T-helper 1 cell treated with Interleukin-12 subunit alpha and Interleukin-12 subunit beta and Interleukin-4 antibody, amounts not matched to agents 30 ng/mL and 1 ng/mL, for 36 hours (primary cell): ENCODE measurements around the gene ADAMTSL3. TPM values are rescaled to one million over a fixed set of nuclear protein-coding genes. Genes with fewer than 3 reads are reported as not detected.
"Not testable (repeated sequence)": the region's sequence is repeated elsewhere in the genome, so short reads cannot be mapped to it uniquely, and the experiment has no call there.

ENCODE experiments used
- intact Hi-C: fragments of 100-400 bp; cut with micrococcal nuclease; formaldehyde crosslinking; loops from one replicate; pipeline ENCODE4 v1.15.1; 2024
- total RNA-seq: library from RNA; stranded (reverse); gene quantifications from 2 replicates; pipeline ENCODE4 v1.2.3, GENCODE V29; 2022

The ADAMTSL3 gene
- total RNA-seq, 1 donor from 2014 or later: not detected

- intact Hi-C loops: no loop called here
These were observed 91.8 kb downstream of the ADAMTSL3 start for GRCh38 chr15:83745771-83746170.

- intact Hi-C loops: no loop called here
These were observed 92.3 kb downstream of the ADAMTSL3 start for GRCh38 chr15:83746231-83746630.

- intact Hi-C loops: no loop called here
These were observed 93.3 kb downstream of the ADAMTSL3 start for GRCh38 chr15:83747050-83747717.

- intact Hi-C loops: no loop called here
These were observed 93.8 kb downstream of the ADAMTSL3 start for GRCh38 chr15:83747718-83748110.

- intact Hi-C loops: no loop called here
These were observed 100.1 kb downstream of the ADAMTSL3 start for GRCh38 chr15:83753872-83754493.

GRCh38 chr15:83757291-83757690 is 103.4 kb downstream of the ADAMTSL3 start:
- intact Hi-C loops: not testable (repeated sequence)

- intact Hi-C loops: no loop called here
These were observed 108.4 kb downstream of the ADAMTSL3 start for GRCh38 chr15:83762367-83762766.

- intact Hi-C loops: no loop called here
These were observed 110.4 kb downstream of the ADAMTSL3 start for GRCh38 chr15:83764201-83764838.

- intact Hi-C loops: no loop called here
These were observed 112.4 kb downstream of the ADAMTSL3 start for GRCh38 chr15:83766339-83766738.

- intact Hi-C loops: no loop called here
These were observed 113.8 kb downstream of the ADAMTSL3 start for GRCh38 chr15:83767741-83768140.

GRCh38 chr15:83769411-83769999 is 115.6 kb downstream of the ADAMTSL3 start:
- intact Hi-C loops: no loop called here

- intact Hi-C loops: no loop called here
These were observed 121.8 kb downstream of the ADAMTSL3 start for GRCh38 chr15:83775738-83776137.

GRCh38 chr15:83776986-83777385 is 123.1 kb downstream of the ADAMTSL3 start:
- intact Hi-C loops: no loop called here

GRCh38 chr15:83783227-83783626 is 129.3 kb downstream of the ADAMTSL3 start:
- intact Hi-C loops: no loop called here

GRCh38 chr15:83784975-83785374 is 131.1 kb downstream of the ADAMTSL3 start:
- intact Hi-C loops: no loop called here

- intact Hi-C loops: no loop called here
These were observed 132.4 kb downstream of the ADAMTSL3 start for GRCh38 chr15:83786336-83786735.

GRCh38 chr15:83793069-83793468 is 139.1 kb downstream of the ADAMTSL3 start:
- intact Hi-C loops: no loop called here

- intact Hi-C loops: no loop called here
These were observed 140.3 kb downstream of the ADAMTSL3 start for GRCh38 chr15:83794209-83794608.

GRCh38 chr15:83809345-83809744 is 155.4 kb downstream of the ADAMTSL3 start:
- intact Hi-C loops: no loop called here

GRCh38 chr15:83810110-83810509 is 156.2 kb downstream of the ADAMTSL3 start:
- intact Hi-C loops: no loop called here

- intact Hi-C loops: no loop called here
These were observed 159.8 kb downstream of the ADAMTSL3 start for GRCh38 chr15:83813682-83814081.

- intact Hi-C loops: no loop called here
These were observed 161.6 kb downstream of the ADAMTSL3 start for GRCh38 chr15:83815506-83815905.
